ENCODE results near the gene CEP164. TPM values are rescaled to one million over a fixed set of nuclear protein-coding genes. Genes with fewer than 3 reads are reported as not detected.

The CEP164 gene
- total and polyA plus RNA-seq, 9 of the 15 experiments (the other 6 are each of a cell fraction or from before 2014, with no cell fraction given), result 2.1 to 16.5 (median 10.4) TPM

DNA sequence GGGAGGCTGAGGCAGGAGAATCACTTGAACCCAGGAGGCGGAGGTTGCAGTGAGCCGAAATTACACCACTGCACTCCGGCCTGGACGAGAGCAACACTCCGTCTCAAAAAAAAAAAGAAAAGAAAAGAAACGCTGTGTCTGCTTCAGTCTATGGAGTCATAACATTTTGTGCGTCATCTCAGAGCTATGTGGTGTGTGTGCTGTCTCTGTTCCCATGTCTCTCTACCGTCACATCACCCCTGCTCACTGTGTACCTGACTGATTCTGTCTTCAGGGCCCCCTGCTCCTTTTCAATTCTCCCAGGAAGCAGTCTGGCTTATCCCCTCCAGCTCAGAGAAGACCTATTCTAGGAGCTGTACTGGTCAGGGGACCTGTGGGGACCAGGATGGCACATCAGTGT is 29.5 kb upstream of the CEP164 start:
- Histone ChIP-seq H4K20me1 (replicated peaks; ENCODE audit: control insufficient read depth, insufficient read depth, low read length) (no peaks in the 10 kb centered on the region; the same call in 1 of the 2 replicates), H3K4me2 (ENCODE audit: insufficient read depth, low read length) (no peak overlapping the region), H3K9me1 (ENCODE audit: control insufficient read depth, insufficient read depth, low read length) (no peaks in the 10 kb centered on the region), H3K36me3 (ENCODE audit: control insufficient read depth, insufficient read depth, low read length) (no peaks in the 10 kb centered on the region), H3K4me1 (replicated peaks in 1 of 2; ENCODE audit: control insufficient read depth in 2 of 2, insufficient read depth in 2 of 2, low read length in 2 of 2) (peaks cover 0 to 10% of the 10 kb centered on the region in 2 experiments; a peak in 1 of 5 replicates), H2AFZ (ENCODE audit: low read depth, low read length) (no peak overlapping the region), H3K4me3 (no peak overlapping the region), H3K27me3 (ENCODE audit: control insufficient read depth in 2 of 2, insufficient read depth in 2 of 2, low read length in 2 of 2) (peaks cover 10 to 34% of the 10 kb centered on the region in 2 experiments; a peak in 3 of 5 replicates), H3K27ac (ENCODE audit: extremely low read depth, low read depth, low read length) (no peak overlapping the region), H3K9ac (ENCODE audit: insufficient read depth in 1 of 2, low read depth in 2 of 2, low read length in 2 of 2) (no peak overlapping the region), H3K9me3 (replicated peaks; ENCODE audit: control insufficient read depth, insufficient read depth, low read depth, low read length) (no peaks in the 10 kb centered on the region), H3K79me2 (ENCODE audit: control insufficient read depth, insufficient read depth, low read length) (no peaks in the 10 kb centered on the region)
- intact Hi-C loops (cut with micrococcal nuclease), result no loop called here
- BruUV-seq (replicated peaks), result no TSS peak
- ATAC-seq (no peak), FAIRE-seq (no peak), DNase-seq (ENCODE audit: extremely low read depth in 1 of 4, low spot score in 3 of 4) (no peak)
- in situ Hi-C loops (cut with MboI), result no loop called here
- ChIA-PET POLR2A (interaction anchor here (0.6 to 1.0 kb wide), 2 partner anchors 29 to 159 kb away, joined by 3 to 4 read pairs; partner anchors contain the start of gene CEP164), CTCF (ENCODE audit: low intra/inter-chr PET ratio) (no interaction called here)
- TF ChIP-seq BDP1 (IDR thresholded peaks at IDR 0.05; ENCODE audit: insufficient read depth, insufficient read length) (no peak), HMG20B (CRISPR knock-in tag; IDR thresholded peaks at IDR 0.05) (no peak), ELF1 (tag; IDR thresholded peaks at IDR 0.05) (no peak), EZH2 (IDR thresholded peaks at IDR 0.05; ENCODE audit: borderline replicate concordance, low read depth, low read length) (no peak), PHTF2 (CRISPR knock-in tag; IDR thresholded peaks at IDR 0.05) (no peak), ZNF3 (CRISPR knock-in tag; IDR thresholded peaks at IDR 0.05) (no peak), MYC (IDR thresholded peaks at IDR 0.05; ENCODE audit: low read depth, low read length) (no peak), MYC (CRISPR knock-in tag; IDR thresholded peaks at IDR 0.05; ENCODE audit: borderline replicate concordance, low read depth) (no peak)
- TF ChIP-seq, protein P1, sequence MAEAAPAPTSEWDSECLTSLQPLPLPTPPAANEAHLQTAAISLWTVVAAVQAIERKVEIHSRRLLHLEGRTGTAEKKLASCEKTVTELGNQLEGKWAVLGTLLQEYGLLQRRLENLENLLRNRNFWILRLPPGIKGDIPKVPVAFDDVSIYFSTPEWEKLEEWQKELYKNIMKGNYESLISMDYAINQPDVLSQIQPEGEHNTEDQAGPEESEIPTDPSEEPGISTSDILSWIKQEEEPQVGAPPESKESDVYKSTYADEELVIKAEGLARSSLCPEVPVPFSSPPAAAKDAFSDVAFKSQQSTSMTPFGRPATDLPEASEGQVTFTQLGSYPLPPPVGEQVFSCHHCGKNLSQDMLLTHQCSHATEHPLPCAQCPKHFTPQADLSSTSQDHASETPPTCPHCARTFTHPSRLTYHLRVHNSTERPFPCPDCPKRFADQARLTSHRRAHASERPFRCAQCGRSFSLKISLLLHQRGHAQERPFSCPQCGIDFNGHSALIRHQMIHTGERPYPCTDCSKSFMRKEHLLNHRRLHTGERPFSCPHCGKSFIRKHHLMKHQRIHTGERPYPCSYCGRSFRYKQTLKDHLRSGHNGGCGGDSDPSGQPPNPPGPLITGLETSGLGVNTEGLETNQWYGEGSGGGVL (CRISPR knock-in tag; IDR thresholded peaks at IDR 0.05), result no peak
- TF ChIP-seq, protein P2, sequence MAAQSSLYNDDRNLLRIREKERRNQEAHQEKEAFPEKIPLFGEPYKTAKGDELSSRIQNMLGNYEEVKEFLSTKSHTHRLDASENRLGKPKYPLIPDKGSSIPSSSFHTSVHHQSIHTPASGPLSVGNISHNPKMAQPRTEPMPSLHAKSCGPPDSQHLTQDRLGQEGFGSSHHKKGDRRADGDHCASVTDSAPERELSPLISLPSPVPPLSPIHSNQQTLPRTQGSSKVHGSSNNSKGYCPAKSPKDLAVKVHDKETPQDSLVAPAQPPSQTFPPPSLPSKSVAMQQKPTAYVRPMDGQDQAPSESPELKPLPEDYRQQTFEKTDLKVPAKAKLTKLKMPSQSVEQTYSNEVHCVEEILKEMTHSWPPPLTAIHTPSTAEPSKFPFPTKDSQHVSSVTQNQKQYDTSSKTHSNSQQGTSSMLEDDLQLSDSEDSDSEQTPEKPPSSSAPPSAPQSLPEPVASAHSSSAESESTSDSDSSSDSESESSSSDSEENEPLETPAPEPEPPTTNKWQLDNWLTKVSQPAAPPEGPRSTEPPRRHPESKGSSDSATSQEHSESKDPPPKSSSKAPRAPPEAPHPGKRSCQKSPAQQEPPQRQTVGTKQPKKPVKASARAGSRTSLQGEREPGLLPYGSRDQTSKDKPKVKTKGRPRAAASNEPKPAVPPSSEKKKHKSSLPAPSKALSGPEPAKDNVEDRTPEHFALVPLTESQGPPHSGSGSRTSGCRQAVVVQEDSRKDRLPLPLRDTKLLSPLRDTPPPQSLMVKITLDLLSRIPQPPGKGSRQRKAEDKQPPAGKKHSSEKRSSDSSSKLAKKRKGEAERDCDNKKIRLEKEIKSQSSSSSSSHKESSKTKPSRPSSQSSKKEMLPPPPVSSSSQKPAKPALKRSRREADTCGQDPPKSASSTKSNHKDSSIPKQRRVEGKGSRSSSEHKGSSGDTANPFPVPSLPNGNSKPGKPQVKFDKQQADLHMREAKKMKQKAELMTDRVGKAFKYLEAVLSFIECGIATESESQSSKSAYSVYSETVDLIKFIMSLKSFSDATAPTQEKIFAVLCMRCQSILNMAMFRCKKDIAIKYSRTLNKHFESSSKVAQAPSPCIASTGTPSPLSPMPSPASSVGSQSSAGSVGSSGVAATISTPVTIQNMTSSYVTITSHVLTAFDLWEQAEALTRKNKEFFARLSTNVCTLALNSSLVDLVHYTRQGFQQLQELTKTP (IDR thresholded peaks at IDR 0.05; ENCODE audit: low read depth in 1 of 2, partially characterized antibody in 2 of 2), result no peak
- 30% methylated on average over 8 of the region's 8 CpGs for WGBS (ENCODE audit: insufficient coverage, low coverage, missing lambda C conversion rate)
